ENCODE measurements around the gene ZFP64. TPM values are rescaled to one million over a fixed set of nuclear protein-coding genes. Genes with fewer than 3 reads are reported as not detected.

The ZFP64 gene
- total and polyA plus RNA-seq, 2 donors (not counting 3 experiments of a cell fraction or from before 2014, with no cell fraction given): 31.7 to 35.4 TPM

DNA sequence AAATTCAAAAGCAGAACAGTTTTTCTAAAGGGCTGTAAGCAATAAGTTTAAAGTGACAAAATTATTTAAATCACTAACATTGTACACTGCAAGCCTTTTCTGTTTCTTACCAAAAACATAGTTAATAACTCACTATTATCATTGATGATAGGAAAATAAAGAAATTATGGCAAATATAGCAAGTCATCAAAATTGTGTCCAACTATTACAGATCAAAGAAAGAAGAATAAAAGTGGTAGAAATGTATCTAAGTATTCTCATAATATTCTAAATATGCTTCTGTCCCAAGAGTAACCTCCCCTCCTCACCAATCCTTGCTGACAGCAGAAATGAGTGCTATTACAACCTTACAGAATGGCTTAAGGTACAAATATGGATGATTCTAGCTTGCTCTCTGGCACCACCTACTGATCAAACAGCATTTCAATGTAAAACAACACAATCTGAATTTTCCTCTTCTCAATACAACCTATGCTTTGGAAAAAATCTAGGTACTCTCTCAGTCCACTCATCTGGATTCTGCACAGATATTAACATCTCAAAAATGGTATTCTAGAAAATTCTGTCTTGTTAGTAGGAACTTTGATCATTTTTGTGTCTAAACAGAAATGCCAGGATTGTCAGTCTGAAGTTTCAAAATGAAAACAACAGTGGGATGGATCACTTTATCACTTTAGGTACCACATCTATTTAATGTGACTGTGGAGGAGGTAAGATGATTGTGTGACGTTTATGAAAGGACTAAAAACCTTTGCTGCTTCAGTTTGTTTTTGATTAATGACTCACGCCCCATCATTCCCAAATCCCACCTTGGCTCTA lies 40.9 kb downstream of the ZFP64 start:
- DNase-seq (ENCODE audit: low read depth, low spot score) (peak; percentile 72), FAIRE-seq (peak; percentile 60)
- Histone ChIP-seq H3K4me1 (ENCODE audit: control insufficient read depth, extremely low read depth, insufficient read depth, low read length) (no peaks in the 10 kb centered on the region), H3K36me3 (ENCODE audit: control insufficient read depth in 2 of 2, extremely low read depth in 1 of 2, insufficient read depth in 2 of 2, low read length in 2 of 2) (peaks cover 0 to 12% of the 10 kb centered on the region in 2 experiments), H4K20me1 (replicated peaks; ENCODE audit: control insufficient read depth, extremely low read depth, insufficient read depth, low read length) (no peaks in the 10 kb centered on the region), H3K9me3 (replicated peaks; ENCODE audit: control insufficient read depth, insufficient read depth, low read length) (no peaks in the 10 kb centered on the region), H3K9me1 (replicated peaks; ENCODE audit: control insufficient read depth, extremely low read depth, insufficient read depth, low read length) (no peaks in the 10 kb centered on the region), H3K4me2 (ENCODE audit: insufficient read depth, low read length) (no peak overlapping the region), H2AFZ (ENCODE audit: low read depth, low read length) (no peak overlapping the region), H3K79me2 (ENCODE audit: control insufficient read depth, insufficient read depth, low read length) (no peaks in the 10 kb centered on the region), H3K4me3 (replicated peaks in 1 of 3; ENCODE audit: insufficient read depth in 1 of 3, low read depth in 1 of 3, low read length in 3 of 3) (no peak overlapping the region), H3K27me3 (ENCODE audit: control insufficient read depth in 2 of 2, insufficient read depth in 2 of 2, low read length in 2 of 2) (no peaks in the 10 kb centered on the region), H3K9ac (replicated peaks; ENCODE audit: extremely low read depth, insufficient read depth, low read length) (no peak overlapping the region), H3K27ac (ENCODE audit: insufficient read depth, low read depth, low read length) (no peak overlapping the region)
- no TSS peak for BruUV-seq (replicated peaks)
- TF ChIP-seq, protein P1, sequence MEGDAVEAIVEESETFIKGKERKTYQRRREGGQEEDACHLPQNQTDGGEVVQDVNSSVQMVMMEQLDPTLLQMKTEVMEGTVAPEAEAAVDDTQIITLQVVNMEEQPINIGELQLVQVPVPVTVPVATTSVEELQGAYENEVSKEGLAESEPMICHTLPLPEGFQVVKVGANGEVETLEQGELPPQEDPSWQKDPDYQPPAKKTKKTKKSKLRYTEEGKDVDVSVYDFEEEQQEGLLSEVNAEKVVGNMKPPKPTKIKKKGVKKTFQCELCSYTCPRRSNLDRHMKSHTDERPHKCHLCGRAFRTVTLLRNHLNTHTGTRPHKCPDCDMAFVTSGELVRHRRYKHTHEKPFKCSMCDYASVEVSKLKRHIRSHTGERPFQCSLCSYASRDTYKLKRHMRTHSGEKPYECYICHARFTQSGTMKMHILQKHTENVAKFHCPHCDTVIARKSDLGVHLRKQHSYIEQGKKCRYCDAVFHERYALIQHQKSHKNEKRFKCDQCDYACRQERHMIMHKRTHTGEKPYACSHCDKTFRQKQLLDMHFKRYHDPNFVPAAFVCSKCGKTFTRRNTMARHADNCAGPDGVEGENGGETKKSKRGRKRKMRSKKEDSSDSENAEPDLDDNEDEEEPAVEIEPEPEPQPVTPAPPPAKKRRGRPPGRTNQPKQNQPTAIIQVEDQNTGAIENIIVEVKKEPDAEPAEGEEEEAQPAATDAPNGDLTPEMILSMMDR (IDR thresholded peaks at IDR 0.05; ENCODE audit: extremely low read depth in 1 of 2, insufficient read depth in 1 of 2, low read depth in 1 of 2, low read length in 2 of 2): peak; percentile 61 to 73
- TF ChIP-seq JUN (IDR thresholded peaks at IDR 0.05; ENCODE audit: borderline replicate concordance, insufficient read depth, insufficient read length, low read depth): no peak
- intact Hi-C loops (cut with micrococcal nuclease): loop anchor here (1.0 to 2.0 kb wide), 3 partner anchors 22 to 778 kb away; no protein-coding TSS in a partner anchor
- dilution Hi-C loops (cut with MboI; ENCODE audit: extremely low pct_ligation_motif_present, low sequenced_read_pairs): no loop called here
- POLR2A ChIA-PET: no interaction called here
- CTCF ChIA-PET: interaction anchor here (0.6 to 1.9 kb wide), 17 partner anchors 9 to 1169 kb away, joined by 3 to 53 read pairs (median 4); partner anchors contain the start of gene ZFP64

DNA sequence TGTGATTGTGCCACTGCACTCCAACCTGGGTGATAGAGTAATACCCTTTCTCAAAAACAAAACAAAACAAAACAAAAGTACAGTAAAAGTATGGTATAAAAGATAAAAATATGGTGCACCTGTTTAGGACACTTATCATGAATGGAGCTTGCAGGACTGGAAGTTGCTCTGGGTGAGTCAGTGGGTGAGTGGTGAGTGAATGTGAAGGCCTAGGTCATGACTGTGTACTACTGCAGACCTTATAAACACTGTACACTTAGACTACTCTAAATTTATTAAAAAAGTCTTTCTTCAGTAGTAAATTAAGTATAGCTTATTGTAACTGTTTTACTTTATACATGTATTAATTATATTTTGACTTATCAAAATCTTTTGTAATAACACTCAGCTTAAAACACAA lies 46.0 kb downstream of the ZFP64 start:
- Histone ChIP-seq H3K9me1 (replicated peaks; ENCODE audit: control insufficient read depth, extremely low read depth, insufficient read depth, low read length) (no peaks in the 10 kb centered on the region), H3K4me3 (replicated peaks in 1 of 3; ENCODE audit: insufficient read depth in 1 of 3, low read depth in 1 of 3, low read length in 3 of 3) (no peak overlapping the region), H3K9me3 (replicated peaks; ENCODE audit: control insufficient read depth, insufficient read depth, low read length) (no peaks in the 10 kb centered on the region), H3K27me3 (ENCODE audit: control insufficient read depth in 2 of 2, insufficient read depth in 2 of 2, low read length in 2 of 2) (no peaks in the 10 kb centered on the region), H3K36me3 (ENCODE audit: control insufficient read depth in 2 of 2, extremely low read depth in 1 of 2, insufficient read depth in 2 of 2, low read length in 2 of 2) (no peaks in the 10 kb centered on the region), H4K20me1 (replicated peaks; ENCODE audit: control insufficient read depth, extremely low read depth, insufficient read depth, low read length) (no peaks in the 10 kb centered on the region), H2AFZ (ENCODE audit: low read depth, low read length) (no peak overlapping the region), H3K4me1 (ENCODE audit: control insufficient read depth, extremely low read depth, insufficient read depth, low read length) (no peaks in the 10 kb centered on the region), H3K4me2 (ENCODE audit: insufficient read depth, low read length) (no peak overlapping the region), H3K79me2 (ENCODE audit: control insufficient read depth, insufficient read depth, low read length) (no peaks in the 10 kb centered on the region), H3K9ac (replicated peaks; ENCODE audit: extremely low read depth, insufficient read depth, low read length) (no peak overlapping the region), H3K27ac (ENCODE audit: insufficient read depth, low read depth, low read length) (no peak overlapping the region)
- BruUV-seq (replicated peaks): no TSS peak
- FAIRE-seq (no peak), DNase-seq (ENCODE audit: low read depth, low spot score) (no peak)
- dilution Hi-C loops (cut with MboI; ENCODE audit: extremely low pct_ligation_motif_present, low sequenced_read_pairs) (no loop called here), intact Hi-C loops (cut with micrococcal nuclease) (no loop called here)
- ChIA-PET POLR2A (no interaction called here), CTCF (interaction anchor here (1.1 to 2.1 kb wide), 2 partner anchors 8 to 17 kb away, joined by 3 to 9 read pairs; no protein-coding TSS in a partner anchor)
- TF ChIP-seq FOS (IDR thresholded peaks at IDR 0.05; ENCODE audit: borderline replicate concordance, insufficient read depth, low read length) (no peak), EZH2 (IDR thresholded peaks at IDR 0.05; ENCODE audit: borderline replicate concordance, low read depth, low read length, severe bottlenecking) (no peak), GATA2 (IDR thresholded peaks at IDR 0.05; ENCODE audit: insufficient read depth, insufficient read length, low read depth, low read length) (no peak), POLR2A (IDR thresholded peaks at IDR 0.05; ENCODE audit: low read depth, low read length) (no peak), POLR2AphosphoS5 (IDR thresholded peaks at IDR 0.05; ENCODE audit: insufficient read depth, low read depth, low read length) (no peak), JUN (IDR thresholded peaks at IDR 0.05; ENCODE audit: borderline replicate concordance, insufficient read depth, insufficient read length, low read depth) (no peak), MYC (IDR thresholded peaks at IDR 0.05; ENCODE audit: low read depth, low read length) (no peak)
- TF ChIP-seq, protein P1 (IDR thresholded peaks at IDR 0.05; ENCODE audit: extremely low read depth in 1 of 2, insufficient read depth in 1 of 2, low read depth in 1 of 2, low read length in 2 of 2): no peak
- TF ChIP-seq, protein P2, sequence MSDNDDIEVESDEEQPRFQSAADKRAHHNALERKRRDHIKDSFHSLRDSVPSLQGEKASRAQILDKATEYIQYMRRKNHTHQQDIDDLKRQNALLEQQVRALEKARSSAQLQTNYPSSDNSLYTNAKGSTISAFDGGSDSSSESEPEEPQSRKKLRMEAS (IDR thresholded peaks at IDR 0.05; ENCODE audit: insufficient read depth, insufficient read length): no peak
